ENCODE data around the gene RNF150.

DNA sequence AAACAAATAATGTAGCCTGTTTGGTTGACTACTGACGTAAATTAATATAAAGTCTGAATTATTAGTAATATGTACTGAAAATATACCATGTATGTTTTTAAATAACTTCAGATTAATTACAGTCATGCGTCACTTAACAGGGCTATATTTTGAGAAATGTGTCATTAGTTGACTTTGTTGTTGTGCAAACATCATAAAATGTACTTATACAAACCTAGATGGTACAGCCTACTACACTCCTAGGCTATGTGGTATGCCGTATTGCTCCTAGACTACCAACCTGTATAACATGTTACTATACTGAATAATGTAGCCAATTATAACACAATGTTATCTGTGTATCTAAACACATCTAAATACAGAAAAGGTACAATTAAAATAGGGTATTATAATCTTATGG is 66.6 kb downstream of the RNF150 start:
- TF ChIP-seq, protein P1, sequence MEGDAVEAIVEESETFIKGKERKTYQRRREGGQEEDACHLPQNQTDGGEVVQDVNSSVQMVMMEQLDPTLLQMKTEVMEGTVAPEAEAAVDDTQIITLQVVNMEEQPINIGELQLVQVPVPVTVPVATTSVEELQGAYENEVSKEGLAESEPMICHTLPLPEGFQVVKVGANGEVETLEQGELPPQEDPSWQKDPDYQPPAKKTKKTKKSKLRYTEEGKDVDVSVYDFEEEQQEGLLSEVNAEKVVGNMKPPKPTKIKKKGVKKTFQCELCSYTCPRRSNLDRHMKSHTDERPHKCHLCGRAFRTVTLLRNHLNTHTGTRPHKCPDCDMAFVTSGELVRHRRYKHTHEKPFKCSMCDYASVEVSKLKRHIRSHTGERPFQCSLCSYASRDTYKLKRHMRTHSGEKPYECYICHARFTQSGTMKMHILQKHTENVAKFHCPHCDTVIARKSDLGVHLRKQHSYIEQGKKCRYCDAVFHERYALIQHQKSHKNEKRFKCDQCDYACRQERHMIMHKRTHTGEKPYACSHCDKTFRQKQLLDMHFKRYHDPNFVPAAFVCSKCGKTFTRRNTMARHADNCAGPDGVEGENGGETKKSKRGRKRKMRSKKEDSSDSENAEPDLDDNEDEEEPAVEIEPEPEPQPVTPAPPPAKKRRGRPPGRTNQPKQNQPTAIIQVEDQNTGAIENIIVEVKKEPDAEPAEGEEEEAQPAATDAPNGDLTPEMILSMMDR (IDR thresholded peaks at IDR 0.05), result no peak
- no peak for TF ChIP-seq POLR2A (IDR thresholded peaks at IDR 0.05)
